Measurements from ENCODE around the gene MICAL1.

DNA sequence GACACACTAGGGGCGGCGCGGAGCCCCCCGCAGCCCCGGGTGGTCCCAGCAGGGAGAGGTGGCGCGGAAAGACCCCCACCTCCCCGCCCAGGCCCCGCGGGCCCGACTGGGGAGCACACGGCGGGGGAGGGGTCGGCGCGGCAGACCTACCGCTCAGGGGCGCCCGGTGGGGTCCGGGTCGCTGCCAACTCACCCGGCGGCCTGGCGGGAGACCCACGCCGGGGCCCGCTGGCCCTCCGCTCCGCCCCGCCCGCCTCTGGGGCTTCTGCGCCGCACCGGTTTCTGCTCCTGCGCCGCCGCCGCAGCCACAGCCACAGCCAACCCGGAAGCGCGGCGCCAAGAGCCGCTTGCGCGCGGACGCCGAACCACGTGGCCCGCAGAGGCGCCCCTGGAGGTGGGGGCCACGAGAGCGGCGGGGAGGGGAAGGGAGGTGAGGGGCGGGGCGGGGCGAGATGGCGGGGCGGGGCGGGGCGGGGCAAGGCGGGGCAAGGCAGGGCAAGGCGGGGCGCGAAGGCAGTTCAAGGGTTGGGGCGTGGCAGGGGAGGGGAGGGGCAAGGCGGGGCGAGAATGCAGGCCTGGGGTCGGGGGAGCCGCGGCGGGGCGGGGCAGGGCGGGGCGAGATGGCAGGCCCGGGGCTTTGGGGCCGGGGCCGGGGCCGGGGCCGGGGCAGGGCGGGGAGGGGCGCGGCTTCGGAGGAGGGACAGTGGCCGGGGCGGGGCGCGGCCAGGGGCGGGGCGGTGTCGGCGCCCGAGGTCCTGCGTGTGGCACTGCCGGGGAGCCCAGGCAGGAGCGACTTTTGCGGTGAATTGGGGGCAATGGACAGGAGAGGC is 27.5 kb upstream of the MICAL1 start, which contains the start of gene ZBTB24:
- TF ChIP-seq, protein P1, sequence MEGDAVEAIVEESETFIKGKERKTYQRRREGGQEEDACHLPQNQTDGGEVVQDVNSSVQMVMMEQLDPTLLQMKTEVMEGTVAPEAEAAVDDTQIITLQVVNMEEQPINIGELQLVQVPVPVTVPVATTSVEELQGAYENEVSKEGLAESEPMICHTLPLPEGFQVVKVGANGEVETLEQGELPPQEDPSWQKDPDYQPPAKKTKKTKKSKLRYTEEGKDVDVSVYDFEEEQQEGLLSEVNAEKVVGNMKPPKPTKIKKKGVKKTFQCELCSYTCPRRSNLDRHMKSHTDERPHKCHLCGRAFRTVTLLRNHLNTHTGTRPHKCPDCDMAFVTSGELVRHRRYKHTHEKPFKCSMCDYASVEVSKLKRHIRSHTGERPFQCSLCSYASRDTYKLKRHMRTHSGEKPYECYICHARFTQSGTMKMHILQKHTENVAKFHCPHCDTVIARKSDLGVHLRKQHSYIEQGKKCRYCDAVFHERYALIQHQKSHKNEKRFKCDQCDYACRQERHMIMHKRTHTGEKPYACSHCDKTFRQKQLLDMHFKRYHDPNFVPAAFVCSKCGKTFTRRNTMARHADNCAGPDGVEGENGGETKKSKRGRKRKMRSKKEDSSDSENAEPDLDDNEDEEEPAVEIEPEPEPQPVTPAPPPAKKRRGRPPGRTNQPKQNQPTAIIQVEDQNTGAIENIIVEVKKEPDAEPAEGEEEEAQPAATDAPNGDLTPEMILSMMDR (IDR thresholded peaks at IDR 0.05; ENCODE audit: control extremely low read depth in 1 of 3, insufficient read depth in 1 of 3, low read depth in 1 of 3, low read length in 3 of 3): no peak
- TF ChIP-seq ASH2L (IDR thresholded peaks at IDR 0.05; ENCODE audit: low read length) (no peak), SAP30 (IDR thresholded peaks at IDR 0.05; ENCODE audit: insufficient read depth, insufficient replicate concordance, low read length) (no peak), POLR2A (IDR thresholded peaks at IDR 0.05; ENCODE audit: control extremely low read depth in 1 of 2, low read depth in 2 of 2, low read length in 2 of 2) (peak in 1 of 2 experiments; percentile 46; a peak in 2 of 3 replicates), SP2 (IDR thresholded peaks at IDR 0.05; ENCODE audit: low read length) (no peak), EGR1 (IDR thresholded peaks at IDR 0.05; ENCODE audit: borderline replicate concordance, low read depth, low read length) (no peak), SIN3A (conservative IDR thresholded peaks at IDR 0.05 in 1 of 2, IDR thresholded peaks at IDR 0.05 in 1 of 2; ENCODE audit: low read depth in 1 of 2, low read length in 2 of 2) (peak in 1 of 2 experiments; percentile 53; a peak in 1 of 4 replicates), RXRA (IDR thresholded peaks at IDR 0.05; ENCODE audit: insufficient read depth, low read depth, low read length) (no peak), POLR2AphosphoS5 (IDR thresholded peaks at IDR 0.05; ENCODE audit: low read depth, low read length) (no peak), SUZ12 (IDR thresholded peaks at IDR 0.05; ENCODE audit: low read length) (no peak)

Data from H1 (cell line).